Measurements from ENCODE around the gene GDPD5.

GDPD5 gene

DNA sequence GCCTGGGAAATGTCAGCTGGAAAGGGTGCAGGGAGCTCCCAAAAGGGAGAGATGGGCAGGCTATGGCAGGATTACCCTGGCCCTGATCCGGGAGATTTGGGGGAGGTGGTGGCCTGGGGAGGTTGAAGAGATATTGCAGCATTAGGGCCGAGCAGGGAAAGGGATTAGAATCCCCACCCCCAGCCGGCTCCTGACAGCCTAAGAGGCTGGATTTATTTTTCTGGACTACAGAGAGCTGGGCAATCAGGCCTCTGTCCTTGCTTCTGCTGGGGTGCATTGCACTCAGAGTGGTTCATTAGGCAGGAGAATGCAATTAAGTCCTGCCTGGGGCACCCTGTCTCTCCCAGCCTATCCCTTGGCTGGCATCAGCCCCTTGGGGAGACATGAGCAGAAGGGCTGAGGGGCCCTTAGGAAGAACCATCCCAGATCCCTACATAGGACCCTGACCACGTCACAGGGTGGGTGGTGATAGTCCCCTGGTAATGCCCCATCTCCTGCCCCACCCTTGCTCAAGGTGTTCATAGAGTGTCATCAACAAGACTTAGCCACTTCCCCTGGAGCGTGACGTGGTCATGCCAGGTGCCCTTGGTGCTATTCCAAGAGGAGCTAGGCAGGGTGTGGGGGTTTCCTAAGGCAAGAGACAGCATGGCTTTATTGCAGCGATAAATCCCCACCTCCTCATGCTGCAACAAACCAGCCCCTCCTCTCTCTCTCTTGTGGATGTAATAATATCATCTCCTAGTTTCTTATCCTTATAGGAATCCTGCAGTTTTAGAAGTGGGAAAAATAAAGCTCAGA is 54.4 kb downstream of the GDPD5 start:
- DNase-seq = no peak

DNA sequence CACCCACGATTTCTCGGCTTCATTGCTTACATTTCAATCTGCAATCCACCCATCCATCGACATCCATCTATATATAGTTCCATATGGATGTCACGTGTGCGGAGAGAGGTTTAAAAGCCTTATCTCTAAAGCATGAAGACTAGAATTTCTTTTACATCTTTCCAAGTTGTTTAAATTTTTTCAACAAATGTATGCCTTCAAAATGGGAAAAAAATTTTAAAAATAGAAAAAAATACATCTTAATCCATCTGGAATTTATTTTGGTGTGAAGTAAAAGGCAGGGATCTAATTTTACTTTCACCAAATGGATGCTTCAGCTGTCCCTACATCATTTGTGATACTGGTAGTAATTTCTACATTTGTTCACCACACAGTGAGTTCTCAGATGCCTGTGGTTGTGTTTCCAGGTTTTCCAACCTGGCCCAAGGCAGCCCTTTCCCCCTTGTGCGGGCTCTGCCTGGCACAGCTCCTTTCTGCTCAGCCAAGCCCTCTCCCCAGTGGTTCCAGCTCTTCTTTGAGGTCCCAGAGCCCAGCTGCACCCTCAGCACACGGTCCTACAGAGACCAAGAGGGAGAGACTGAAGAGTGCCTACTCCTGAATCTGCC is 55.2 kb downstream of the GDPD5 start:
- DNase-seq = no peak

DNA sequence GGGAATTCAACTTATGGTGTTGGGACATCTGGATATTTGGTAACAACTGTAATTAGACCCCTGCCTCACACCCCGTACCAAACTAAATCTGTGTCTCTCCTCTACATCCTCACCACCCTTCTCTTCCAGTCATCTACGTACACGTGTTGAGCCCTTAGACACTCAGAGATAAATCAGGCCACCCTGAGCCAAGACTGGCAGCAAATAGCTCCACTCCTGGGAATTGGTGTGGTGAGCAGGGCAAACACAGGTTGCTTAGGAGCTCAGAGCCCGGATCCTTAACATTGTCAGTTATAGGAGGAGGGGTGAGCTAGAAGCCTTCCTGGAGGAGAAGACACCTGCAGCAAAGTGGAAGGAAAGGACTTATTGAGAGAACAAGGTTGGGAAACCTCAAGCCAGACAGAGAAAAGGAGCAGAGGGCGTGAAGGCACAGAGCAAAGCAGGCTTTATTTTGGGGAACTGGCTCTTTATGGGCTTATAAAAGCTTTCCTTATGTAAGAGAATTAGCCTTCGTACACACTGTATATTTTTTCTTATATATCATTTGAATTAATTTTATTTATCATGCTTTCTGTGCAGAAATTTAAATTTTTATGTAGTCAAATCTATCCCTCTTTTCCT is 55.8 kb downstream of the GDPD5 start:
- no peak for DNase-seq

DNA sequence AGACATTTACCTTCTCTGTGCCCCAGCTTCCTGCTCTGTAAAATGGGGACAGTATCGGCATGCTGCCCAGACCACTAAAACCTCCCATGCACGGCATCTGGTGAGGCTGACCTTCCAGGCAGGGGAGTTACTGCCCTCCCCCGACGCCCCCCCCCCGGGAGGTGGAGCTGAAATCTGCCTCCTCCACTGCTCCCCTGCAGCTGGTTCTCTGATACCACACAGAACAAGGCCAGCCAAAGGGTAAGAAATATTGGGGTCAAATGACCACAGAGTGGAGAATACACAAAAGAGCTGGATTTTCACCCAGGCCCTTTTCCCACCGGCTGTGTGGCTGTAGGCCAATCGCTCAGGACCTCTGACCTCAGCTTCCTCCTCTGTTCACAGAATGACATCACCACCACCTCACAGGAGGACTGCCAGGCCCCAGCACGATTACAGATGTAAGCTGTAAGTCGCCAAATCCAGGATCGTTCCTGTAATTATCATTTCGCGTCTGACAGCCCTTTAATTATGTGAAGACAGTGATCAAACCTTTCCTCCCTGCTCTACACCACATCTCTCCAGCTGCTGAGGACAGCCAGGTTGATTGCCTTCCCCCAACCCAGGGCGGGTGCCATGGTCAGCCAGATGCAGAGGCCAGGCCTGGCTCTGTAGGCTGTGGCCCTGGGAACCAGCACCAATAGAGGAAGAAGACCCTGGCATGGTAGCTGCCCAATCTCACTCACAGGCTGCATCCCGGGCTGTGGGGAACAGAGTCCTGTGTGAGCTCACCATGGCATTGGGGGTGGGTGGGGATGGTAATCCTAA is 57.0 kb downstream of the GDPD5 start:
- no peak for DNase-seq

DNA sequence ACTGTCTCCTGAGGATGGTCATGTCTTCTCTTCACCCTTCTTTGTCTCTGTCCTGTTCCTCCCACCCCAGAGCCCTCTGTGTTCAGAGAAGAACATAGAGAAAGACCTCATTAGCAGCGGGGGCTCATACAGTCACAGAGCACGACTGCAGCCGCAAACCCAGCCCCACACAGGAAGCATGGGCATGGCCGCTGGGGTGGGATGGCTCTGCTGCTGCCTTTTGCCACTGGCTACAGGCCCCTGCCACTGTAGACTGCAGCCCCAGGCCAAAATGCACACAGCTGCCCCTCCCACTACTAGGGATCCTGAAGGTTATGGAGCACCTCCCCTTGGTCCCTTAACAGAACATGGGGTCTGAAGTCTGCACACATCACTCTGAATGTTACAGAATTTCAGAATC is 57.9 kb downstream of the GDPD5 start:
- DNase-seq = no peak

DNA sequence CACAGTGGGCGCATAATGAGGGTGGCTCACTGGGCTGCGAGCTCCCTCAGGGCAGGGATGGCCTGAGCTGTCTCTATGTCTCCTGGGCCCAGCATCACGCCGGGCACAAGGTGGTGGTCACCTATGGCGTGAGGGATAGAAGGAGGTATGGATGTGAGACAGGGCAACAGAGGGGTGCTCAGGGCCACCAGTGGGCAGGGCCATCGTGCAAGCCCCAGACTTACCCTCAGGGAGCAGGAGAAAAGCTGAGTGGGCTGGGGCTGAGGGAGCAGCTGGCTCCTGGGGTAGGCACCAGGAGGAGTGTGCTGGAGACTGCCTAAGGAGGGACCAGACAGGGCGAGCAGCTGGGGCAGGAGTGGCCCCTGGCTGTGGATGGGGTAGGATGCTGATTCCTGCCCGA is 58.4 kb downstream of the GDPD5 start:
- no peak for DNase-seq

DNA sequence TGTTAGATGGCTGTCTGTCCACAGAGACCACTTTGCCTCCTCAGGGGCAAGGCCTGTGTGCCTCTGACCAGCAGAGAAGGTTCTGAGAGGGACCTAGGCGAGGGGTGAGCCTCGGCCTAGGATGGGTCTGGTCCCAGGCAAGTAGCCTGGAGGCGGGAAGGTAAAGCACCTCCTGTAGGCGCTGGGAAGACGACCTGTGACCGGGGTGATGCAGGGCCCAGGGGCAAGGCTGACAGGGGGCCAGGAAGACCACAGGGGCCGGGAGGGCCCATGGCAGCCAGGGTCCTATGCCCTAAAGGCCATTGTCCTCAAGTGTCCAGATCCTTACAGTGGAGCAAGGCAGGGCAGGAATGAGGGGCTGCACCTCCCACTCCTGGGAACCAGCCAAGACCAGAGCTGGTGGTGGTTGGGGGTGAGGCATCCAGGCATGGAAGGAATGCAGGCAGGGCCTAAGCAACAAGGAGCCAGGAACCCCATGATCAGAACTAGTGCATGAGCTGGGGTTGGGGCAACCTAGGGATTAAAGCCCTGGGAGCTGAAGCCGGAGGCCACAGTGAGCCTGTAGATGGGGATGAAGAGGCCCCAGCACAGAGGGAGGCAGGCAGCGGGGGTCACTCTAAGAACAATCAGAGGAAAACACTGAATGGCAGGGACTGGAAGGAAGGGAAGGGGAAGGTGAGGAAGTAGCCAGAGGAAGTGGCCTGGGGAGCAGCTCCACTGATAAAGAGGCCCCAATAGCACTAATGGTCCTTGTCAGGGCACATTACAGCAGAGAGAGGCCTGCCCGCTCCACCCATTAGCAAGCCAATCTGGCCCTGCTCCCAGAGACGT is 59.8 kb downstream of the GDPD5 start:
- no peak for DNase-seq

DNA sequence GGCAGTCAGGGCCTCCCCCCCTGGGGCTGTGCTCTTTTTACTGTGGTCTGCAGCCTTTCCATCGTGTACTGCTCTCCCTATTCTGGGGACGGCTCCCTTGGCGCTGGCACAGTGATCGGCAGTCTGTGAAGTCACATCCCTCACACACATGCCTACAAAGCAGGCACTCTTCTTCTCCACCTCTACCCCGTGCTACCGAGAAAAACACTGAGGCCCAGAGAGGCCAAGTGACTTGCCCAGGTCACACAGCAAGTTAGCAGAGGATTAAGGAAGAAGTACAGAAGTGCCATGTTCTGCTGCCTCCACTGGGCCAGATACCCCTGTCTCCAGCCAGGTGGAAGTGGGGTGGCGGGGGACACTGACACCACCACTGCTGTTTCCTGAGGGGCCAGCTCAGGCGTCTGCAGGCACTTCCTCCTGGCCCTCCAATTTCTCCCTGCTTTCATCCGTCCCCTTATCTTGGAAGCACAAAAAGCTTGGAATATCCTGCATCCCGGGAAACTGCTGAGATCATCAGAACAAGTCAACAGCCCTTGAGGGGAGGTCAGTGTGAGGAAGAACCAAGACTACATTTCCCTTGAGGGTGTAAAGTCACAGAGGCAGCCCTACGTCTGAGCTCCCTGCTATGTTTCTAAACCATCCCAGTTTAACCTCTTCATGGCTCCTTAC is 62.5 kb downstream of the GDPD5 start:
- no peak for DNase-seq

DNA sequence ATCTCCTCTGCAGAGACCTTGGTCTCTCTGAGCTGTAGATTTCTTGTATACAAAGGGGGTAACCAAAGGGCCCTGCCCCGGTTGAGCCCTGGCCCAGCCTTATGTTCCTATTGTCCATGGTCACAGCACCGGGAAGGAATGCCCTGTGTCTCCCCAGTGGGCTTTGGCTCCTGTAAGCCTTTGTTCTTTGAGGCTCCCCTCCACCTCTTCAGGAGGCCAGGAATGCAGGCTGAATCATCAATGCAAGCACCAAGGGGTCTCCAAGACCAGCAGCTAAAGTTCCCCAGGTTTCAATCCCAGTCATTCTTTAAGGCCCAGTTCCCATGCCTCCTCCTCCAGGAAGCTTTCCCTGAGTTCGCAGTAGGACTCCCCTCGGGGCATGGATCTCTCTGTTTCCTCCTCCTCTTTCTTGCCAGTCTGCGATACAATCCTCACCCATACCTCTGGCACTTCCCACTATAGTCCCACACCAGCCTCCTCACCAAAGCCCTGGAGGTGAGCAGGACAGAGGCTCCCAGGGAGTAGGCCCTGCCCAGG is 63.6 kb downstream of the GDPD5 start:
- DNase-seq = no peak

DNA sequence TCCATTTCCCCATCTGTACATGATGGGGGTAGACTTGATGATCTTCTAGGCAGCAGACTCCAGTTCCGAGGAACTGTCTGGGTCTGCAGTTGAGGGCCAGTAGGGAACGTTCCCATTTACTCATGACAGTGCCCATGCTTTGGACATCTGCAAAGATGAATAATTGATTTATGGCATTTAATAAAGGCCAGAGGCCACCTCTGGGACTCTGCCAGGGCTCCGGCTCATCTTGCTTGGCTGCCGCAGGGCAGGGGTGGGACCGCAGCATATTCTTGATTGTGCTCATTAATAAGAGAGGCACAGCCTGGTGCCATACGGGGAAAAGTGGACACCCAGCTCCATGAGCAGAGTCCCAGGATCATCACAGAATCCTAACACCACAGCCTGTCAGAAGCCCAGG is 64.6 kb downstream of the GDPD5 start:
- no peak for DNase-seq

DNA sequence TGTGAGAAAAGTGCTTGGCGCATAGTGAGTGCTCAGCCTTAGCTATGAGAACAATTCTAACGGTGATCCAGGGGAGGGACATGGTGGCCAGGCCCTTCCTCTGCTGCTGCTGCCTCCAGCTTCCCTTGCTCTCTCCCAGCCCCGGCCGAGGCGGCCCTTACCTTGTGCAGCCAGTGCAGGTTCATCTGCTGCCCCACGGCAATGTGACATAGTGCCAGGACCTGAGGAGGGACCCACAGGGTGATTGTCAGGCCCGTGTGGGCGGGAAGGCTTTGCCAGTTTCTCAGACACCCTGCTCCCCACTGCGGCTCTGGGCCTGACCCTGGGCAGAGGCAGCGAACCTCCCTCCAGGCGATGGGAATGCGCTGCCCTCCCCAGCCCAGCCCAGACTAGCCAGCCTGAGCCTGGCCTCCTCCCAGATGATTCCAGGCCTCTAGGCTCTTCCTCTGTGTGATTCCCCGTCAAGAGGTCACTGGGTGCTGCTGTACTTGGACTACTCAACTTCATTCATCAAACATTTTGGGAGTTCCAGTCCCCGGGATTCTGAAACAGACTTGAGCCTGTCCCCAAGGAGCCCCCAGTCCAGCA is 69.1 kb downstream of the GDPD5 start:
- DNase-seq = no peak

DNA sequence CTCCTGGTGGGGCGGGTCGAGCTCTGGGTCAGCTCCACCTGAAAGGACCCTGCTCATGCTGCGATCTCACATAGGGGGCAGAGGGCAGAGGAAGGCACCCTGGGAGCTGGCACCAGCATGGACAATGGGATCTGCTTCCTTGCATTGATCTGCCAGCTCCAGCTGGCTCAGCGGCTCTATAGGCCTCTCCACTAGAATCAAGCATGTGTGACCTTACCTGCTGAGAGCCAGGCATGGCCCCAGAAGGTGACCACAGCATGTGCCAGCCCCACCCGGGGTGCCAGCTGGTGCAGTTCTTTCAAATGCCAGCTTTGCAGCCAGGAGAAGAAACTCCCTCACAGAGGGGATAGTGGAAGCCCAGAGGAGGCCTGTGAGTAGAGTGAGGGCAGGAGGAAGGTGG is 70.8 kb downstream of the GDPD5 start:
- no peak for DNase-seq

DNA sequence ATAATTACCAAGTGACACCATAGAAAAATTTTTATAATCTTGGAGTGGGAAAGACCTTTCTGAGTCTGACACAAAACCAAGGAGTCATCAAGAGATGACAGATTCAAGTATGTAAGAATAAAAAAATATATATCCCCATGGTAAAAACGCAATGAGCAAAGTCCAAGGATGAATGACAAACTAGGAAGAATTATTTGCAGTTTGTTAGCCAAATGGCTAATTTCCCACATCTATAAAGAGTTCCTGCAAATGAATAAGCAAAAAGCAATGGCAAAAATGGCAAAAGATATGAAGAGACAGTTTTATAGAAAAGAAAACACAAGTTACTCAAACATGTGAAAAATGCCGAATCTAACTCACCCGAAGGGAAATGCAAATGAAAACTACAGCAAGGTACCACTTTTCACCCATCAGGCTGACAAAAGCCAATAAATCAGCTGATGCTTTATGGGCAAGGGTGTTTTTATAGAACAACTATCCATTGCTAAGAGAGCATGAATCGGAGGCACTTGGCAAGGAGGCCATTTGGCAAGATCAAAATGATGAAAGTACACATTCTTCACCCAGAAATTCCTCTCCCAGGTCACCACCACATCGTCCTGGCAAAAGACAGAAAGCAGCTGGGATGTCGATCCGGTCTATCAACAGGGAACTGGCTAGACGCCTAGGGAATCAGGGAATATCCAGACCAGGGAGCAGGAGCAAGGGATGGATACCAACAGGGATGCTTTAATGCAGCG is 71.7 kb downstream of the GDPD5 start:
- no peak for DNase-seq

DNA sequence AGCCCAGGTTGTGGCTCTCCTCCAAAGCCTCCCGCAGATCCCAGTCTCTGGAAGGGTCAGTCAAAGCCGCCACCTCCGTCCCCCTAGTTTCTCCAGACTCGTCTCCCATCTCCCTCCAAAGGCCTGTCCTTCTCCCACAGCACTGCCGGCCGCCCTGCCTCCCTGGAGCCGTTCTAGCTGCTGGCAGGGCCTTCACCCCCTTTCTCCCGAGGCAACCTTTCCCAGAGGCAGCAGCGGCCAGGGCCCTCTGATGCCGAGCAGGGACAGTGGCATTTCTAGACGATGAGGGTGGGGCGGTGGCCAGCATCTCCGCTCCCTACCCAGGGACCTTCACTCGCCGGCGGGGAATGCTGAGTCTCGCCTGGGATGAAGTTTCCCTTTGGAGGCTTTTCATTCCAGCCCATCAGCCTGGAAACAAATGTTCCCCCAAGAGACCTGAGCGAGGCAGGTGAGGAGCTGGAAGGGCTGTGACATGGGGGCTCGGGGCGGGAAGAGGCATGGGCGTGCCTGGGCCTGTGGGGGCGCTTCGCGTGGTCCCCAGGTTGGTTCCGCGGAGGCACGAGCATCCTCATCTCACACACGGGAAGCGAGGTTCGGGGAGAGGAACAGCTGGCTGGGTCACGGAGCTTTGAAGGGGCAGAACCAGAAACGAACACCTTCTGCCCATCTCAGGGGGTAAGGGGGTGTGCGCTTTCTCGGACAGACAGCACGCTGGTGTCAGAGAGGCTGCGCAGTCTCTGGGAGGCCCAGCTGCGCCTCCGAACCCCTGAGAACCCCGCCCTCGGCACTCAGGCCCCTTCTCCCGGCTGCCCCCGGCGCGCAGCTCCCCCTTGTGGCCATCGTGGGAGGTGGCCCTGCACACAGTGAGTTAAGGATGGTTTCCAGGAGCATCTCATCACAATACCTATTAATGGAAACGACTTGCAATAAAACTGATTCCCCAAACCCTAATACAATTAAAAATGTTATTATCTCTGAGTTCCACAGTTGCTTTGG is 74.6 kb downstream of the GDPD5 start:
- peak in 1 of 2 donors; percentile 23 for DNase-seq

DNA sequence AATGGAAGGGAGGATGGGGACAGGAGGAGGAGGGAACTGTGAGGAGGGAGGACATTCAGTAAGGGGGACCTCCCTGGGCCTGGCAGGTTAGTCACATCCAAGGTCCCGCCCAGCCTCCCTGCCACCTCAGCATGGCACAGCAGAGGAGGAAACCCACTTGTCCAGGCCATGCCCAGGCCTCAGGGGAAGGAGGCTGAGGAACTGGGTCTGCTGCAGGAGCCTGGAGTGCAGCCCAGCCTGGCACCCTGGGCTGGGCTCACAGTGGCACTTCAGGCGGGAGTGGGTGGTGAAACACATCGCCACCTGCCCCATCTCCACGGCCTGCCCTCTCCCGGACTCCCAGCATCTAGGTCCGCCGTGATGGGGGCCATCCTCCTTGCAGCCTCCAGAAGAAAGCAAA is 75.5 kb downstream of the GDPD5 start:
- no peak for DNase-seq

DNA sequence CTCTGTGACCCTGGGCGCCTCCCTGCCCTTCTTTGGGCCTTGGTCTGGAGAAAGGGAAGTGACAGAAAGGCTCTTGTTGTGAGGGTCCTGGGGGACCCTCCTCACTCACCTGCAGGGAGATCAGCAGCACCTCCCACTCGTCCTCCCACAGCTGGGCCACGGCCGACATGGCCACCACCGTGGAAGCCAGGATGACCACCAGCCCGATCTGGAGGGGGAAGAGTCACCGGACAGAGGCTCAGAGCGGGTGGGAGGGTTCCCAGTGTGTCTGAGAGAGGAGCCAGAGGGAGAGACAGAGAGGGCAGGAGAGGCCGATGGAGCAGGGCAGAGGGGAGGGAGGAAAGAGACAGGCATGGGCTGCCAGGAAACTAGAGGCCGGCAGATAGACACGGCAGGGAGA is 76.0 kb downstream of the GDPD5 start:
- DNase-seq = no peak

DNA sequence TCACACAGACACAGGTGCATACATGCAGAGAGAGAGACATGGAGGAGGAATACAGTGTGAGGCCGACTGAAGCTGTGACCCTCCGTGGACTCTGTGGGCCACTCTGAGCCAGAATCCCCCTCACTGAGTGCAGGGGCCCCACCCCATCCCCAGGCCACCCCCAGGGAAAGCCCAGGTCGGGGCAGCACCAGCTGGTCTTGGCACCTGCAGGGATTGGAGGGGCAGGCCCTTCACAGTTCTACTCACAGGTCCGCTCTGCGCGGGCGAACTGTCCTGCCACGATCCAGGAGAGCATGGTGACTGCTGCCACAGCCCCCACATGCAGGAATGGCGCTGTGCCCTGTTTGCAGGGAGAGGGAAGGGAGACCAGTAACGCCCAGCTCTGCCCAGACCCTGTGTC is 76.5 kb downstream of the GDPD5 start:
- no peak for DNase-seq

DNA sequence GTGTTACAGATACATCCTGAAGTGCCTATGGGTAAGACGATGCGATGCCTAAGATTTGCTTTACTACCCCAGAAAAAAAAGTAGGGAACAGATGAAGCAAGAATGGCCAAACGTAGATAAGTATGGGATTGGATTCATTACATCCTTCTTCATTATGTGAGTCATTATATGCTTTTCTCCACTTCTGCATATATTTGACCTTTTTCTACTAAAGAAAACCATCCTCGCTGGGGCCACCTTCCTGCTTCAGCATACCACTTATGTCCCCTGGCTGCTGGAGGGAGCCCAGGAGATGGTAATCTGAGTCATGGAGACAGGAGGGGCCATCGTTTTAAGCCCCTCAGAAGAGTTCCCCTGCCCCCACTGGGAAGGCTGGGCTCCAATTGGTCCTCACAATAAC is 78.3 kb downstream of the GDPD5 start:
- no peak for DNase-seq

DNA sequence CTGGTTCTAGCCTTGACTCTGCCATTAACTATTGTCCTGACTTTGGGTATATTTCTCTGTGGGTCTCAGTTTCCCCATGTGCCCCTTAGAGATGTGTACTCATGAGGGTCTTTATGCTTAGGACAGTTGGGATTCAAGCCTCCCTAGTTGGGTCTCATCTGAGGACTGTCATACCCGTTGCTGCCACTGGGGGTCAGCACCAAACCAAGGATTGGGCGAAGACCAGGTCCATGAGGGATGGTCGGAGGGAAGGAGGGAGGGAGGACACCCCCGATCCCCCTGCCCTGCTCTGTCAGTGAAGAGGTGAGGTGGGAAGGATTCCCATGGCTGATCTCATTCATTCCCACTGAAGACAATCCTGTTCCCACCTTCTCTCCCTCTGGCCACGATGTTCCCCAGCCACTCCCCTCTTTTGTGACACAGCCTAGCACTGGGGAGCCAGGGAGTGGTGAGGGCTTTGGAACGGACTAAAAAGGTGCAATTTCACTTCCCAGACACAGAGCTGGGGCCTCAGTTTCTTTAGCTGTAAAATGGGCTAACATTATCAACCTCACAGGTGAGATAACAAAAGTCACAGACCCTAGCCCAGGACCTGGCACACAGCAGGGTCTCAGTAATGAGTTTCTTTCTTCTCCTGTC is 80.3 kb downstream of the GDPD5 start:
- peak; percentile 60 to 80 for DNase-seq

All from activated CD4-positive, alpha-beta T cell treated with anti-CD3 and anti-CD28 coated beads for 4 hours (primary cell).